Keratinocyte (primary cell): ENCODE data around the gene S100A2. TPM values are rescaled to one million over a fixed set of nuclear protein-coding genes. Genes with fewer than 3 reads are reported as not detected.
A peak's percentile ranks its signal among the peaks of the same experiment; 100 is the strongest.

Experiments
- DNase-seq: peaks from one replicate; pipeline ENCODE4 v3.0.0-alpha.2; 2011; ENCODE audit warnings: low read depth, missing footprints, low spot score
- FAIRE-seq: peaks from 2 replicates; lab custom pipeline; 2011; peaks lifted over from hg19 to GRCh38; lab: Jason Lieb, UNC
- H2AFZ ChIP-seq: 2 replicates; pipeline ENCODE4 v1.6.0; 2012; ENCODE audit warnings: low read length, control low read depth, inconsistent platforms; ENCODE audit not compliant: control insufficient read depth
- H3K27ac ChIP-seq: 2 replicates; pipeline ENCODE4 v1.5.1; 2011; ENCODE audit warnings: low read length; ENCODE audit not compliant: control insufficient read depth, insufficient read depth
- H3K27me3 ChIP-seq: 3 replicates; pipeline ENCODE4 v1.6.0; 2011; ENCODE audit warnings: low read length; ENCODE audit not compliant: control insufficient read depth, insufficient read depth; ENCODE audit errors: extremely low read depth
- H3K36me3 ChIP-seq, 2 experiments: 2 replicates in 1 of 2; 3 replicates in 1 of 2; pipeline ENCODE4 v1.5.1; 2011; ENCODE audit warnings: low read length in 2 of 2, mild to moderate bottlenecking in 1 of 2; ENCODE audit not compliant: control insufficient read depth in 2 of 2, insufficient read depth in 2 of 2; ENCODE audit errors: extremely low read depth in 1 of 2
- H3K4me1 ChIP-seq: 3 replicates; pipeline ENCODE4 v1.5.1; 2011; ENCODE audit warnings: low read length; ENCODE audit not compliant: control insufficient read depth, insufficient read depth; ENCODE audit errors: extremely low read depth
- H3K4me2 ChIP-seq: 3 replicates; pipeline ENCODE4 v1.6.0; 2011; ENCODE audit warnings: low read depth, low read length; ENCODE audit not compliant: control insufficient read depth, insufficient read depth; ENCODE audit errors: extremely low read depth
- H3K4me3 ChIP-seq, 3 experiments: fragments of 200-600 bp in 1 of 3; sonication (generic) in 1 of 3; 2 replicates in 2 of 3; 3 replicates in 1 of 3; pipeline ENCODE4 v1.5.1; 2011 to 2016; ENCODE audit warnings: low read length in 3 of 3, mild to moderate bottlenecking in 3 of 3, control low read depth in 2 of 3, inconsistent platforms in 1 of 3, low read depth in 1 of 3, mixed read lengths in 1 of 3, mixed run types in 1 of 3, moderate library complexity in 1 of 3; ENCODE audit not compliant: control insufficient read depth in 2 of 3, insufficient read depth in 2 of 3; ENCODE audit errors: extremely low read depth in 1 of 3
- H3K79me2 ChIP-seq: 2 replicates; pipeline ENCODE4 v1.6.0; 2012; ENCODE audit warnings: low read length; ENCODE audit not compliant: control insufficient read depth, insufficient read depth
- H3K9ac ChIP-seq: 3 replicates; pipeline ENCODE4 v1.6.0; 2011; ENCODE audit warnings: low read length; ENCODE audit not compliant: control insufficient read depth, insufficient read depth; ENCODE audit errors: extremely low read depth
- H3K9me1 ChIP-seq: 3 replicates; pipeline ENCODE4 v1.6.0; 2011; ENCODE audit warnings: low read length; ENCODE audit not compliant: control insufficient read depth, insufficient read depth; ENCODE audit errors: extremely low read depth
- H3K9me3 ChIP-seq: 2 replicates; pipeline ENCODE4 v1.5.1; 2012; ENCODE audit warnings: low read depth, low read length; ENCODE audit not compliant: control insufficient read depth
- H4K20me1 ChIP-seq: 3 replicates; pipeline ENCODE4 v1.6.0; 2011; ENCODE audit warnings: low read length; ENCODE audit not compliant: control insufficient read depth, insufficient read depth; ENCODE audit errors: extremely low read depth
- CTCF ChIP-seq, 3 experiments: IDR thresholded peaks in 1 of 3; conservative IDR thresholded peaks in 1 of 3; optimal IDR thresholded peaks in 1 of 3; 2 replicates in 2 of 3; 3 replicates in 1 of 3; pipeline versions ENCODE3 to v1.5.1; 2011; ENCODE audit warnings: low read length in 3 of 3, mild to moderate bottlenecking in 3 of 3, moderate library complexity in 2 of 3, control low read depth in 1 of 3, inconsistent platforms in 1 of 3; ENCODE audit not compliant: insufficient read depth in 2 of 3; ENCODE audit errors: extremely low read depth in 1 of 3
- EZH2 ChIP-seq: IDR thresholded peaks from one replicate; pipeline ENCODE4 v1.6.1; 2012; ENCODE audit warnings: inconsistent platforms, mild to moderate bottlenecking, low read length, moderate library complexity
- dilution Hi-C: fragments of 300-500 bp; cut with MboI; formaldehyde crosslinking; loops from one replicate; pipeline ENCODE4 v1.7.0; 2020; ENCODE audit warnings: low sequenced_read_pairs; ENCODE audit not compliant: extremely low pct_ligation_motif_present
- polyA plus RNA-seq, 5 experiments: library from polyadenylated mRNA; depleted of rRNA in 3 of 5; stranded (reverse) in 3 of 5; stranded (forward) in 1 of 5; unstranded in 1 of 5; fragments of >200 nt; gene quantifications; 1 replicate in 1 of 5; 2 replicates in 3 of 5; 3 replicates in 1 of 5; pipeline versions ENCODE4 v1.2.1 to v1.2.3, GENCODE V29; 2011 to 2012; ENCODE audit warnings: missing spikeins in 2 of 5, low read depth in 1 of 5, low replicate concordance in 1 of 5

Gene S100A2
- polyA plus RNA-seq, 1 donor (not counting 4 experiments of a cell fraction or from before 2014, with no cell fraction given), result 12,757 TPM

GRCh38 chr1:153535242-153536011 lies 30.2 kb downstream of the S100A2 start, which contains the start of gene S100A6:
S100A6 (minus strand) TSS chr1:153535991; CDS start chr1:153535339, 652 bp downstream.
- FAIRE-seq, result peak; percentile 20
- Histone ChIP-seq H2AFZ (peak within 1 kb of the TSS; percentile 54), H4K20me1 (peaks cover 8% of the 10 kb centered on the region), H3K4me3 (peak within 1 kb of the TSS; percentile 64 to 100 (median 95)), H3K4me2 (peak within 1 kb of the TSS; percentile 100), H3K79me2 (peaks cover 16% of the 10 kb centered on the region), H3K36me3 (peaks cover 2 to 15% of the 10 kb centered on the region in 2 experiments), H3K9me1 (no peaks in the 10 kb centered on the region), H3K4me1 (peaks cover 63% of the 10 kb centered on the region), H3K9me3 (no peaks in the 10 kb centered on the region), H3K27me3 (no peaks in the 10 kb centered on the region), H3K27ac (peak within 1 kb of the TSS; percentile 99), H3K9ac (peak within 1 kb of the TSS; percentile 99)
- dilution Hi-C loops, result no loop called here
- no peak for TF ChIP-seq EZH2
- TF ChIP-seq CTCF (optimal IDR thresholded peaks at IDR 0.05 in 1 of 3, IDR thresholded peaks at IDR 0.05 in 1 of 3, conservative IDR thresholded peaks at IDR 0.05 in 1 of 3; ENCODE audit: extremely low read depth in 1 of 3, insufficient read depth in 2 of 3, low read length in 3 of 3), result peak in 1 of 3 experiments; percentile 8
- peak; percentile 59 for DNase-seq

GRCh38 chr1:153534925-153535241 lies 30.8 kb downstream of the S100A2 start:
- Histone ChIP-seq H3K4me2 (peak overlapping the region; percentile 100), H3K9me1 (no peaks in the 10 kb centered on the region), H3K4me1 (peaks cover 60% of the 10 kb centered on the region), H2AFZ (no peak overlapping the region), H3K79me2 (peaks cover 16% of the 10 kb centered on the region), H3K9ac (peak overlapping the region; percentile 99), H3K27me3 (no peaks in the 10 kb centered on the region), H4K20me1 (peaks cover 8% of the 10 kb centered on the region), H3K9me3 (no peaks in the 10 kb centered on the region), H3K27ac (peak overlapping the region; percentile 99), H3K4me3 (peak overlapping the region; percentile 64 to 100 (median 95)), H3K36me3 (peaks cover 2 to 15% of the 10 kb centered on the region in 2 experiments)
- no peak for TF ChIP-seq CTCF (optimal IDR thresholded peaks at IDR 0.05 in 1 of 3, IDR thresholded peaks at IDR 0.05 in 1 of 3, conservative IDR thresholded peaks at IDR 0.05 in 1 of 3; ENCODE audit: extremely low read depth in 1 of 3, insufficient read depth in 2 of 3, low read length in 3 of 3)
- no peak for TF ChIP-seq EZH2
- no peak for FAIRE-seq
- no peak for DNase-seq
- dilution Hi-C loops, result no loop called here
